D341Med (cell line): ENCODE measurements around the gene JTB.
"Not testable (repeated sequence)": the region's sequence is repeated elsewhere in the genome, so short reads cannot be mapped to it uniquely, and the experiment has no call there.

Experiments used
- DNase-seq: peaks from one replicate; pipeline ENCODE4 v3.0.0; 2012; ENCODE audit warnings: low spot score

Gene JTB

GRCh38 chr1:153977250-153978240, at the start of gene JTB:
TSS of gene JTB (minus strand) at chr1:153977674. CDS start at chr1:153977252, 422 bp downstream.
- DNase-seq: peak; percentile 96

- DNase-seq: no peak
These were observed 42.5 kb upstream of the JTB start for GRCh38 chr1:154019940-154020339.

- no peak for DNase-seq
These were observed 41.8 kb upstream of the JTB start for GRCh38 chr1:154019269-154019668.

GRCh38 chr1:154014154-154014907, 36.9 kb upstream of the JTB start:
- no peak for DNase-seq

GRCh38 chr1:154012543-154012942, 35.1 kb upstream of the JTB start:
- not testable (repeated sequence) for DNase-seq

GRCh38 chr1:154012129-154012528, 34.7 kb upstream of the JTB start:
- DNase-seq: no peak

GRCh38 chr1:154006136-154006535, 28.7 kb upstream of the JTB start:
- DNase-seq: no peak

GRCh38 chr1:154000420-154000819, 22.9 kb upstream of the JTB start:
- DNase-seq: no peak

GRCh38 chr1:153996882-153997281, 19.4 kb upstream of the JTB start:
- DNase-seq: not testable (repeated sequence)

GRCh38 chr1:153995640-153996039, 18.2 kb upstream of the JTB start:
- DNase-seq: no peak

GRCh38 chr1:153995202-153995601, 17.7 kb upstream of the JTB start:
- DNase-seq: no peak

- no peak for DNase-seq
These were observed 14.3 kb upstream of the JTB start for GRCh38 chr1:153991806-153992205.

GRCh38 chr1:153991151-153991630, 13.7 kb upstream of the JTB start:
- DNase-seq: no peak

GRCh38 chr1:153990468-153991150, 13.1 kb upstream of the JTB start, which contains the start of gene RPS27:
TSS of gene RPS27 (plus strand) at chr1:153990762. CDS start at chr1:153990797, 35 bp downstream.
- DNase-seq: peak; percentile 93

- no peak for DNase-seq
These were observed 10.1 kb upstream of the JTB start for GRCh38 chr1:153987621-153988020.

GRCh38 chr1:153985941-153986761, 8.7 kb upstream of the JTB start, which contains the start of gene RAB13:
TSS of gene RAB13 (minus strand) at chr1:153986339. CDS start at chr1:153986236, 103 bp downstream.
- peak; percentile 65 for DNase-seq

- DNase-seq: no peak
These were observed 8.0 kb upstream of the JTB start for GRCh38 chr1:153985341-153985912.

- DNase-seq: no peak
These were observed 6.8 kb upstream of the JTB start for GRCh38 chr1:153984123-153984894.

GRCh38 chr1:153981735-153982134, 4.3 kb upstream of the JTB start:
- DNase-seq: not testable (repeated sequence)

- DNase-seq: not testable (repeated sequence)
These were observed 1.6 kb upstream of the JTB start for GRCh38 chr1:153979091-153979490.
